Activated gamma-delta T cell treated with Interleukin-2 at 50 U/mL for 16 hours (primary cell): ENCODE data around the gene CLNK.
A peak's percentile ranks its signal among the peaks of the same experiment; 100 is the strongest.

Experiments used
- DNase-seq: peaks from one replicate; pipeline ENCODE4 v3.0.0-alpha.2; 2020

Gene CLNK

GRCh38 chr4:10569491-10569890 lies 115.1 kb downstream of the CLNK start:
- DNase-seq = no peak

- no peak for DNase-seq
These were observed 116.8 kb downstream of the CLNK start for GRCh38 chr4:10567766-10568165.

DNA sequence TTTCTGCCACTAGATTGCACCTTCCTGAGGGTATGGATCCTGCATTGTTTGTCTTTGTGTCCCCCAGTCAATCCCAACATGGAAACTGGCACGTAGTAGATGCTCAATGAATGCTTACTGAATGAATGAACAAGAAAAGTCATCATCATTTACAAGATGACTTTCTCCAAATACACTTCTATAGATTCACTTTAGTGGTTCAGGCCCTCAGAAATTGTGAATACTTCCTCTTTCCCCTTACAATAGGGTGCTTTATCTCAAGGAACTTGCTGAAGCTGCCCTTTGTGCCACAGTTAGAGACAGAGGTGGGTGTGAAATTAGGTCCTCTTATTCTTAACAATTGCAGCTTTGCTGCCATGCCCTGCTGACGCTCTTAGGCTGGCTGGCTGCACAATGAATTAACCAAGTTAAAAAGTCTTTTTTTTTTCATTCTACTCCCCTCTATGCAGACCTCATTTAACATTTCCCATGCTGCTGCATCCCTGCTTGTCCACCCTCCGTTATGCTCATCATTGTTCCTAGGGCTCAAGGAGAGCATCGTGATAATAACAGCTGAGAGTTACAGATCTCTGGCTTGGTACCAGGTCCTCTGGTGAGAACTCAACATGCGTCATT lies 119.3 kb downstream of the CLNK start:
- DNase-seq = no peak

DNA sequence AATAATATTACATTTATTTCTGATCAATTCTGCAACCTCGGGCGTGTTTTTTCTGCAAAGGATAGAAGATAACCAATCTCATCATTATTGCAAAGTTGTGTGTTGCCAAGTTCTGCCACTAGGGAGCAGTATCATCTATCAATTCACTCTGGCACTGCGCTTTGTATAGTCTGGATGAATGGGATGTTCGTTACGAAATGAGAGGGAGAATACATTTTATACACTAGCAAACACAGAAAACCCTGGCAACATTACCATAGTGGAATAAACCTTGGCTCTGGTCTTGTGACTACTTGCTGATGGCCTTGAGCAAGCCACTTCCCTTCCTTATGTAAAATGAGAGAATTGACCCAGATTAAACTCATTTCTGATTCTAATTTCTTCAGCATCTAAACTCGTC lies 129.9 kb downstream of the CLNK start:
- DNase-seq = peak; percentile 40

GRCh38 chr4:10554121-10554520 lies 130.4 kb downstream of the CLNK start:
- no peak for DNase-seq

DNA sequence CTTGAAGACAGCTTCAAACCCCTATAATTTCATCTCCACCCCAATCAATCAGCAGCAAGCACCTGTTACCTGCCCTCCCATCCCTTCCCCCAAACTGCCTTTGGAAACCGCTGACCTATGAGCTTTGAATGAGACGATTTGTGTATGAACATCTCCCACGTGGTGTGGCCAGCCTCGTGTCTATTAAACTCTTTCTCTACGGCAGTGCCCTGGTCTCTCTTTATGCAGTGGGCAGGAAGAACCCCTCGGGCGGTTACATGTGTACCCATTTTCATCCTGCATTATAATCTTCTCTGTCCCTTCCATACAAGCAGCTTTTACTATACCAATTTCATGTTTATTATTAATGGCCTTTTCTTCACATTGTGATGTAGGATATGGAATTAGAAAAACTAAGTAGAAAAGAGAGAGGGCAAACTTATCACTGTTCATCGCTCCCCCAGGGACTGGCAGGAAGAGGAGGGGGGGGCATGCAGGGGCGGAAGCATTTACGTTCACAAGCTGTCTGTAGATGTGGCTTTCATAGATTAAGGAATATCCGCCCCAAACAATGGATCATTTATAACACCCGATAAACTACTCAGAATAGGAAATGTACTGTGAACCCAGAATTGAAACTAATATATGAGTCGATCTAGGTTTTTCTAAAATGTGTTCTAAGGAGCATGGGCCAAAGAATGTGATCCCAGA lies 131.8 kb downstream of the CLNK start:
- no peak for DNase-seq

DNA sequence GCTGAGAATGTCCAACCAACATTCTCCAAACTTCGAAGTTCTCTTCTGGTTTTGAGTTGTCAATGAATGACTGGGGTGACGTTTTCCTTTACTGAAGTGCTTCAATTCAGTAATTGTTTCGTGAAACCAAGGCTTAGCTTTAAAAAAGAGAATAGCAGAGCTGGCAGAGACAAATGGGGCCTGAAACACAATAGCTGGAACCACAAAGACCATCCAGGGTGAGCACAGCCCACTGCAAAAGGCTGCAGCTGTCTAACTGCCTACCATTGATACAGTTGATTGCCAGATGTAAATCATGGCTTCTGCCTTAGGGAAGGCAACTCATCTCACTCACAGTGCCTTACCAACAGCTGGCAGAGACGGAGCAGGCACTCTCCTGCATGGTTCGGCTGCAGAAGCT lies 148.7 kb downstream of the CLNK start:
- no peak for DNase-seq

DNA sequence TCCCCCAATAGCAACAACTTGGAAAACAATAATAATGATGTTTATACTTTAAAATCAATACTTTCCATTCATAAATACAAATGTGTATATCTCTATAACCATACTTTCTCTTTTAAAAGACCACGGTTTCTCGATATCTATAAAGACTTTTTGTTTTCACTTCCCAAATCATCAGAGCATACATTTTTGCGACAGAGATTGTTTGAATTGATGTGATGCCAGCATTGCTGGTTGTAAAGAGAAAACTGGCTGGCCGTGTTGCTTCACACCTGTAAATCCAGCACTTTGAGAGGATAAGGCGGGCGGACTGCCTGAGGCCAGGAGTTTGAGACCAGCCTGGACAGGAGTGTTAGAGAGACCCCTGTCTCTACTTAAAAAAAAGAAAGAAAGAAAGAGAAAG lies 149.7 kb downstream of the CLNK start:
- DNase-seq = no peak

GRCh38 chr4:10532155-10532554 lies 152.4 kb downstream of the CLNK start:
- DNase-seq = no peak

GRCh38 chr4:10530137-10530786 lies 154.3 kb downstream of the CLNK start:
- no peak for DNase-seq

- no peak for DNase-seq
These were observed 155.1 kb downstream of the CLNK start for GRCh38 chr4:10529291-10530136.

GRCh38 chr4:10527438-10527837 lies 157.1 kb downstream of the CLNK start:
- no peak for DNase-seq

- no peak for DNase-seq
These were observed 157.9 kb downstream of the CLNK start for GRCh38 chr4:10526429-10527222.

DNA sequence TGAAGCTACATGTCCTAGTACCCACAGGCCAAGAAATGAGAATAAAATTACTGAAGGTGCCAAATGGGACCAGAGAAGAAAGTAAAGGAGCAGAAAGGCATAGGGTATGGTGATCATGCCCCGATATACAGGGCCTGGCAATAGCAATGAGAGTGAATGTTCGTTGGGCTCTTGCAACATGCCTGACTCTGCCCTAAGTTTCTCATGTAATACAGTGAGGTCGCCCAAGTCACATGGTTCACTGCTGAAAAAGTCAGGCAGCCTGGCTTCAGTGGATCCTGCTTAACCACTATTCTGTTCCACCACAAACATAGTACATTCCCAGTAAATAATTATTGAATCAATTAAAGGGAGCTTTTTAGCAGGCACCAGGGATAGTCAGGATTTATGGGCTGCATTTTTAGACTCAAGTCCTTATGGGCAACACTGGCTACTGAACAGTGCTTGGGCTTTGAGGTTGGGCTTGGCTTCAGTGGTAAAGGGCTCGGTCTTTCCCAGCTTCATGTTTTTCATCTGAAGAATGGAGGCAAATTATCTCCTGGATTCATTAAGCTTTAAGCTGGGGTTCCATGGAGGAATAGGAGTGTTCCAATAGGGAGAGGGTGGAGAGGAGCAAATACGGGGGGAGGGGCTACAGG lies 160.3 kb downstream of the CLNK start:
- DNase-seq = no peak

- DNase-seq = no peak
These were observed 163.1 kb downstream of the CLNK start for GRCh38 chr4:10521424-10521823.

GRCh38 chr4:10509733-10510132 lies 174.8 kb downstream of the CLNK start:
- no peak for DNase-seq

- no peak for DNase-seq
These were observed 178.5 kb downstream of the CLNK start for GRCh38 chr4:10506077-10506476.

- no peak for DNase-seq
These were observed 179.9 kb downstream of the CLNK start for GRCh38 chr4:10504570-10505179.

DNA sequence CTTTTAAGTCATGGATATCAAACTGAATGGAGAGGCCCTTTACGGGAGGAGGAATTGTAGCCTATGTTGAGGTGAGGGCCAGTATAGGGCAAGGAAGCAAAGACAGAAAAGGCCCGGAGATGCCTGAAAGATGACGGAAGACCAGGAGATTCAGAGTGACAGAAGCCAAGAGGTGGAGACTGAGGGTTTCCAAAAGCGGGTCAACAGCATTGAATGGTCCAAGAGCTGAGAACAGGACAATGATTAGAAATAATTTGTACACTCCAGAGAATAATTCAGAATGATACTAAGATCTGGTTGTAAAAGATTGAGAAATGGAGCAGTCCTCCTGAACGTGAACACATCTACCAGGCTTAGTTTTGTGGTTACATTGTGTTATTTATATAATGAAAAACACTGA lies 181.9 kb downstream of the CLNK start:
- DNase-seq = no peak

DNA sequence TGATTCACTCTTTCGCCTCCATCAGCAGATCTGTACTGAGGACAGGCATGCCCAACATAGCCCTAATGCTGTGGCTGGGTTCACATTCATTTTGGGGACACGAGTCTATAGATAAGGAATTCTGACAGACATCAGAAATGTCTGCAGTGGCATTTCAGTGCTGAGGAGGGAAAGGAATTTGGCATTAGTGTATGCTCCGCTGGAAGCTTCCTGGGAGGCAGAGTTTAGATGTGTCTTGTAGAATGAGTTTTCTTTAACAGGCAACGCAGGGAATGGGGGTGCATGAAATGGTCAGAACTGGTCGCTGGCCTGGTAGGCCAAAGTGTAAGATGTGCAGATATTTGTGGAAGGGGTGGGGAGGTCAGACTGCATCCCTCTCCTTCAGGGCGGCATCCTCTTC lies 183.8 kb downstream of the CLNK start:
- DNase-seq = no peak

GRCh38 chr4:10496200-10496599 lies 188.4 kb downstream of the CLNK start:
- DNase-seq = no peak

- no peak for DNase-seq
These were observed 188.9 kb downstream of the CLNK start for GRCh38 chr4:10495651-10496050.
